Astrocyte of the spinal cord (primary cell): Measurements from ENCODE around the gene KIF3A.

Source experiments
- DNase-seq: peaks from one replicate; pipeline ENCODE4 v3.0.0; 2011; ENCODE audit warnings: low read depth, low spot score
- H3K4me3 ChIP-seq: 2 replicates; pipeline ENCODE4 v1.5.1; 2011; ENCODE audit warnings: low read depth, mild to moderate bottlenecking, low read length, moderate library complexity
- CTCF ChIP-seq: IDR thresholded peaks from 2 replicates; pipeline ENCODE4 v1.5.1; 2012; ENCODE audit warnings: low read depth, mild to moderate bottlenecking, low read length, inconsistent platforms
- in situ Hi-C: cut with HindIII; loops from 2 replicates; pipeline ENCODE4 v1.10.0; 2017; ENCODE audit warnings: low sequenced_read_pairs

The KIF3A gene

DNA sequence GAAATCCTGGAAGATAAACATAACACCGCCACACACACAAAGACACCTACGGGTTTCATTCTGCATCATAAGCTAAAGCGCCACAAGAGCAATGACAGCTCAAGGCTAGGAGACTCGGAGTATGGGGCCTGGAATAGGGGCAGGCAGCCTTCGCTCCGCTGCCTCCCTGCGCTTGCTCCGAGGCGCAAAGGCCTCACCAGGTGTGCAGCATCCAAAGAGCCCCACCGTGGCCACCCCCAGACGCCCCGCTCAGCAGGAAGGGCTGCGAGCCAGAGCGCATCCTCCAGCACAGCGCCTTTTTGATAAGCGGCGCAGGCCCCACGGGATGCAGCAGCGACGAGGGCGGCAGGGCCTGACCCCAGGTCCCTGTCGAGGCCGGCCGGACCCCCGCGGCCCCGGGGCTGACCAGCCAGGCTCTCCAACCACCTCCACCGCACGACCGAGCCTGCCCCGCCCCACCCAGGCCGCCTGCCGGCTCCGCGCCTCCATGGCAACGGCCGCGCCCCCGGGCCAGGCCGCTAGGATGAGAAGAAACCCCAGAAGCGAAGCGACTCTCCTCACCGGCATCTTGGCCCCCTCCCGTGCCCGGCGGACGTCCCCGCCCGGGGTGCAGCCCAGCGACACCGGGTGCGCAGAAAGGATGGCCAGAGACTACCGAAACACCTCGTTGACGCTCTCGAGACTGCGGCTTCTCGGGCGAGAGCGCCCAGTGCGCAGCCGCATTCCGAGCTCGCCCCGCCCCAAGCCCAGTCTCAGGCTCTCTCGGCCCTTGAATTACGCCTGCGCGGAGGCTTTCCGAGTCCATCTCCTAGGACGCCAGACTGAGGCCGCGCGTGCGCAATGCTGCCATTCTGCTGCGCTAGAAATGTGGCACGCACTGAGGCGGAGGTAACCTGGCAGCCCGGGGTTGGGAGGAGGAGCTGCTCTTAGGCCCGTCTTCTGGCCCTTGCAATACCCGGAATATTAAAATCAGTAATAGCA is at the start of gene KIF3A:
Gene KIF3A (minus strand): TSS at position 694 of the 981 bp plus-strand sequence. CDS start 127 bp downstream, at position 567.
- H3K4me3 ChIP-seq, result peak within 1 kb of the TSS; percentile 82
- TF ChIP-seq CTCF, result no peak
- peak; percentile 94 for DNase-seq
- in situ Hi-C loops, result no loop called here

DNA sequence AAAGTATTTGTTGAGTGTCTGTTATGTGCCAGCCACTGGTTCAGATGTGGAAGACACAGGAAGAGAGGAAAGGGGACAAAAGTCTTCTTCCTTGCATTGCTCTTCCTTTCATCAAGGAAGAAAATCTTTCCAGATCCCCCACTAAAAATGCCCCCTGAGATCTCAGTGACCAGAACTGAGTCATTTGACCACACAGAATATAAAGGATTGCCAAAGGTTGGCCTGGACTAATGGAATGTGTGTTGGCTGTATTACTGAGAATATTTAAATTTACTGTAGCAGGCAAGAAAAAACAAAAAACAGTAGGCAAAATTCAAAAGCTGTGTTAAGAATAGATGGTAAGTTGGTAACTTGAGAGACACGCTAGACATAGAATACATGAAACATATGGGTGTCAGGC is 49.7 kb upstream of the KIF3A start:
- DNase-seq, result peak; percentile 70
- H3K4me3 ChIP-seq, result no peak overlapping the region
- in situ Hi-C loops, result no loop called here
- TF ChIP-seq CTCF, result no peak

DNA sequence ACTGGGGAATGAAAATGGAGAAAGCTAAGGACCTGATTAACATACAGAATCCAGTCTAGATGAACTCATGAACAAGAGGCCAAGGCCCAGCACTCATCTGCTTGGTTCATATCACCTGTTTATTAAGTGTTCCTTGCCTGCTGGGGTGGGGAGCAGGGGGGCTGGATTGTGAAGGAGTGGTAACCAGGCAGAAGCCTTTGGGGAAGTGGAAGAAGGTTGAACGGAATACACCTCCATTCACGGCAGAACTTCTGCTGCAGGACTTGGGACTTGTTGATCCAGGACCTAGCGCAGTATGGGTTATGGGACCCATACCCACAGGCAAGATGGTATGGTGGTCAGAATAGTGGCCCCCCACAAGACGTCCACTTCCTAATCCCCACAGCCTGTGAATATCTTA is 48.5 kb upstream of the KIF3A start:
- TF ChIP-seq CTCF, result no peak
- in situ Hi-C loops, result no loop called here
- DNase-seq, result no peak
- no peak overlapping the region for H3K4me3 ChIP-seq

GRCh38 chr5:132785365-132785764 is 48.0 kb upstream of the KIF3A start:
- DNase-seq, result peak; percentile 33
- in situ Hi-C loops, result no loop called here

GRCh38 chr5:132782101-132782500 is 44.8 kb upstream of the KIF3A start:
- no peak for TF ChIP-seq CTCF
- DNase-seq, result peak; percentile 52
- no peak overlapping the region for H3K4me3 ChIP-seq
- in situ Hi-C loops, result no loop called here

More at GRCh38 chr5:132785365-132785764, 48.0 kb upstream of the KIF3A start:
- TF ChIP-seq CTCF, result no peak
- no peak overlapping the region for H3K4me3 ChIP-seq

- no peak overlapping the region for H3K4me3 ChIP-seq
- no peak for DNase-seq
- in situ Hi-C loops, result no loop called here
- TF ChIP-seq CTCF, result no peak
Measured at GRCh38 chr5:132781029-132781428, 43.7 kb upstream of the KIF3A start.
